Stimulated activated CD4-positive, alpha-beta T cell treated with anti-CD3 and anti-CD28 coated beads, Interleukin-12 subunit alpha, Interleukin-12 subunit beta, amount 100 ng/mL, for 24 hours (primary cell): ENCODE results near the gene LYZL6.
"Not testable (repeated sequence)": the region's sequence is repeated elsewhere in the genome, so short reads cannot be mapped to it uniquely, and the experiment has no call there.

Source experiments
- DNase-seq, 2 experiments: peaks; one replicate each; pipeline ENCODE4 v3.0.0-alpha.2; 2020; ENCODE audit warnings: low read depth in 2 of 2

Gene LYZL6

DNA sequence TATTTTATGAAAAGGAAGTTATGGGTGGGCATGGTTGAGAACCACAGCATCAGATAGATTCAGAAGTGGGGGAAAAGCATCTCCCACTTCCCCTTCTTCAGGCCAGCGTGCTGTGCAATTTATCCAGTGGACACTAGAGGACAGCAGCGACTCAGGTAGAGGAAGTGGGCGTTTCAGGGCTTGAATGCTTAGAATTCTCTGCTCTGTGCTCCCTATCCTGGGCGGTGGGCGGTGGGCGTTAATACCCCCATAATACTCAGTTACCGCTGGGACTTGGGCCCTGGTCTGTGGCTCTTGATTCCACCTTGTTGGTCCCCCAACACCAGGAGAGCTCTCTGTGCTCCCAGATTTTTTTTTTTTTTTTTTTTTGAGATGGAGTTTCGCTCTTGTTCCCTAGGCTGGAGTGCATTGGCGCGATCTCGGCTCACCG, 3.7 kb upstream of the LYZL6 start:
- peak; percentile 12 to 39 for DNase-seq

DNA sequence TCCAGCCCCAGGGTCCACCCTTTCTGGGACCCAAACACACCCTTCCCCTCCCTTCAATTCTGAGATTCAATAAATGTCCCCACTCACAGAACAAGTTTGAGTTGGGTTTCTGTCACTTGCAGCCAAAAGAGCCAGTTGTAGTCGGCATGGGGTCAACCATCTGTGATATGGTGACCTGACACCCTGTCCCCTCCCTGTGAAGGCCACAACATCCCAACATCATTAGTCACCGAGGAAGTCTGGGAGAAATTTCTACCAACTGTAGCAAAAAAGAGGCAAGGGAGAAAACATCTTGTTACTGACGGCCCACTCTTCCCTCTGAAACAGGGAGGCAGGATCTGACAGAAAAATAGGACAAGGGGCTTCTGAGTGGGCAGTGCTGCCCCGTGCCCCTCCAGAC, 638 bp upstream of the LYZL6 start:
- no peak for DNase-seq

DNA sequence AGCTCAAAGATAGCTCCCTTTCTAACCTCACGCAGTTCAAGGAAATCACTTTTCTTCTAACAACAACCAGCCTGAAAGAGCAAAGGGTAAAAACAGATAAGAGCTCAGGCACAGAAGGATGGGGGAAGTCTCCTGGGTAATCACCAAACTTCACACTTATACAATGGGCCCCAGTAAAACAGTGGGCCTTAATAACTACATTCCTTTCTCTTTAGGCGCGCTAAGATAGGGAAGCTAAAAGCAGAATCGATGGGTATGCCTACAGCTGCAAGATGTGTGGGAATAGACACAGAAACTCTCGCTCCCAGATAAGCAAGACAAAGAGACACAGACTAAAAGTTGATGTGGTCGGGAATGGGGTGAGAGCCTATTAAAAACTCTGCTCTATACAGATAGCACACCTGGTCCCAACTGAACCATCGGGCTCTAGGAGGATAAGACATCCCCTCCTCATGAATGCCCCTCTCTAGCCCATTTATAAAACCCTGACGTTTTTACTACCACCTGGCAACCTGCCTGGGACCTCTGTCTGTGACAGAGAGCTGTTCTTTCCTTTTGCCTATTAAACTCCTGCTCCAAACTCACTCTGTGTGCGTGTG, 826 bp downstream of the LYZL6 start:
- DNase-seq, result no peak

DNA sequence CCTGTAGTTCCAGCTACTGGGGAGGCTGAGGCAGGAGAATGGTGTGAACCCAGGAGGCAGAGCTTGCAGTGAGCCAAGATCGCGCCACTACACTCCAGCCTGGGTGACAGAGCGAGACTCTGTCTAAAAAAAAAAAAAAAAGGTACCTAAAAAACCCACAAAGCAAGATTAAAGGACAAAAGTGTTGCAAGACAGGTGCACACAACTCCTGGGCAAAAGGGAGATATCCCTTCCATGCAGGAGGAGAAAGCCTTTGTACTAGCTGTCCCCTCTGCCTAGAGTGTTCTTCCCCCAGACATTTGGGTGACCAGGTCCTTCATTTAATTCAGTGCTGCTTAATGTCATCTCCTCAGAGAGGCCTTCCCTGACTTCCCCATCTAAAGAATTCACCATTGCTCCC, 5.0 kb downstream of the LYZL6 start:
- not testable (repeated sequence) for DNase-seq

DNA sequence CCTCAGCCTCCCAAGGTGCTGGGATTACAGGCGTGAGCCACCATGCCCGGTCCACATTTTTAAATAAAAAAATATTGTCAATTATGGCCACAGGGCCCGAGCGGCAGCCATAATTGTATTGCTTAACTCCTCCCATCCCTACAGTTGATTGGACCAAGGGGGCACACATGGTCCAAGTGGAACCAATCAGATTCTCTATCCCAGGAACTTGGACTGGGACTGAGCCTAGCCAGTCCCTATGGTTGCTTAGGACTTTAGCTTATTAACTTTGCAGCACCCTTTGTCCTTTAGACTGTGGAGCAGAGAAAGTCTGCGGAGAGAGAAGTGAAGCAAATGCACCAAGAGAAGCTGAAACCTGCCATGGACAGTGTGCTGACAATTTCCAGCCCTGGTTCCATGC, 7.5 kb downstream of the LYZL6 start:
- DNase-seq, result no peak

DNA sequence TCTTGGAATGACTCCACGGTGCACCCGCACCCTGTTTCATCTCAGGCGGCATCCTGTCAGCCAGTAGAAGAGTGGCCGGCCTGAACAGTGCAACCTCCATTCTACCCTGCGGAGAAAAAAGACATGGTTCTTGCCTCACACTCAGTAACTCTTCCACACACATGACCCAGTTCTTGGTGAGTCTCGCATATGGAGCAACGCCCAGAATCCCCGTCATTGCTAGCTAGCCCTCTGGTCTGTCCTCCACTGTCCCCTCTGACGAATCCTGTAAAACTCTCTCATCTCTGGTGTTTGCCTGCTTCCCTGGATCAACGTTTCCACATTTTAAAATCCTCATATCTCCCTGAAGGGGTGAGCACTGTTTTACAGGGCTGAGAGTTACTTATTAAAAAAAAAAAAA, 8.8 kb downstream of the LYZL6 start:
- DNase-seq, result no peak

DNA sequence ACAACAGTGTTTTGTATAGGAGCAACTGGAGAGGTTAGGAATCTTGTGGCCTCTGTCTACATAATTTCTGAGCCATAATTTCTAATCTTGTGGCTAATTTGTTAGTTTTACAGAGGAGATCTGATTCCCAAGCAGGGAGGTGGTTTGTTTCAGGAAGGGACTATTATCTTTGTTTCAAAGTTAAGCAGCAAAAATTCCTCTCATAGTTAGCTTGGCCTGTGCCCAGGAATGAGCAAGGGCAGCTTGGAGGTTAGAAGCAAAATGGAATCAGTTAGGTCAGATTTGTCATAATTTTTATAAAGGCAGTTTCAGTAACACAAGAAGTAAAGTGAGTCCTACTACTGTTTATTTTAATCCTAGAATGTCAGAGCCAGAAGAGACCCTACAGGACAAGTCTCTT, 10.9 kb downstream of the LYZL6 start:
- no peak for DNase-seq

DNA sequence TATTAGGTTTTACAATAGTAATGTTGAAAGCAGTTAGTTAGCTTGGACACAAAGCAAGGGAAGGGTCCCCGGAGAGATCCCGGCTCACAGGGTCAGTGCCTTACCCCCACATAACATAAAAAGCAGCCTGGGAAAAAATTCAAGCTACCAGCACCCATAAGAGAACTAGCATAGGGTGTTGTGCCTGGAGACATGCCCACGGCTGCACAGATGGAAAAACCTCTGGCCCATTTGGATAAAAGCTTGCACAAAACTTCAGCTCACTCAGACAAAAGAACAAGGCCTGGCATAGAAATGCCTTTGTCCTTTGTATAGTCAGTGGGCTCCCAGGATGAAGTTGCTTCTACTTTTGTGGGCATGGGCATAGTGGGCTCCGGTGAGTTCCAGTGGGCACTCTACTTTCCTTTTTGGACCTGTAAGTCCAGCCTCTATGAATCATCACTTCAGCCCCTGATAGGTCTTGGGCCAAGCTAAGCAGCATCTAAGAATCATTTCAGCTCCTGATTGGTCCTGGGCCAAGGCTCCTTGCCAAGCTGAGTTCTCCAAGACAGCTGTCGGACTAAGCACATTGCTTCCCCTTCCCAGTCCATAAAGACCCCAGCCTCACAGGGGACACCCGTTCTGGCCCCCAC, 11.6 kb downstream of the LYZL6 start:
- no peak for DNase-seq

DNA sequence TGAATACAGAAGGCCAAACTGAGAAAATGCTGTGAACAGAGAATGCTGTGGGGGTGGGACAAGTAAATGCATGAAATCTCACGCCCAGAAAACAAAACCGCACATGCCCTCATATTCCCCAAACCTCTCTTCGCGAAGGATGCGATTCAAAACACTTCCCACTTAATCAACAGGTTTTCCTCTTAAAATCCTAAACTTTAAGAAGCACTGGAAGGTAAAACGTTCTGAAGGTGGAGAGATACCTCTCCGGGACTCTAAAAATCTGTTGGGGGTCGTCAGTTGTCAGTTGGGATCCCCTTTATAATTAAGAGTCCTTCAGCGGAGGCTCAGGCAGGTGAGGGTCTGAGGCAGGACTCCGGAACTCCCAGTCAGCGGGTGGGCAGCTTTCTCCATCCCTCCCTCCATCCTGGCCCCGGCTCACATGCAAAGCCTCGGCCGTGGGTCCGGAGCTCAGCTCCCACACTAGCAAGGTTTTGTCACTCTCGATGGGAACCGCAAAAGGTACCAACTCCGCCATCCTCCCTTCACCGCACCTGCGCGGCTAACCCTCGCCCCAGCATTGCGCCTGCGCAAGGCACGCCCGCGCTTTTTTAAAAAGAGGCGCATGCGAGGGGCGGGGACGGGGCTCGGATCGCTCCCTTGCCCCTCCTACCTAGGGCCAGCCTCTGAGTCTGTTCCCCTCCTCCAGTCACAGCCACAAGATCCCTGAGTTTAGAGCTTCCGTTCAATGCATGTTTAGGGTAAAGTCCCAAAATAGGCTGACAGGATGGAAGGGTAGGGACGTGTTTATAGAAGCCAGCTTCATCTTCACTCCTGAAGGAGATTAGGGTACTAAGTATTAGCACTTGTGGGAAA, 13.1 kb downstream of the LYZL6 start, which contains the start of gene RDM1:
Gene RDM1, minus strand, starts transcription at position 563 of the 855 bp plus-strand sequence. Its CDS starts 46 bp downstream, at position 517.
- DNase-seq, result peak; percentile 70 to 89

DNA sequence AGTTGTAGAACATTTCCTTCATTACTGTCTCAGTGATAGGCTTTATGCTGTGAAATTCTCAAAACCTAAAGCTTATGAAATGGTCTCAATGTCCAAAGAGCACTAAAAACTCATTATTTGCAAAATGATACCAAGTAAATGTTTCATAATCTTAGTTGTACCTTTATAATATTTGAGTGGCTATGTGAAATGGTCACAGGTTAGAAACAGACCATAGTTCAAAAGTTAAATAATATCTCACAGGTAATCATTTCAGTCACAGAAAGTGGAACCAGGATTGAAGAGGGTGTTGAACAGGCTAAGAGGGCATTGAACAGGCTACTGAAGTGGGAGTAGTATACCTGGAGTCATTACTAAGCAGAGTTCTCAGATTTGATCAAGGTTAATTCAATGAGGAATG, 15.8 kb downstream of the LYZL6 start:
- DNase-seq, result no peak

DNA sequence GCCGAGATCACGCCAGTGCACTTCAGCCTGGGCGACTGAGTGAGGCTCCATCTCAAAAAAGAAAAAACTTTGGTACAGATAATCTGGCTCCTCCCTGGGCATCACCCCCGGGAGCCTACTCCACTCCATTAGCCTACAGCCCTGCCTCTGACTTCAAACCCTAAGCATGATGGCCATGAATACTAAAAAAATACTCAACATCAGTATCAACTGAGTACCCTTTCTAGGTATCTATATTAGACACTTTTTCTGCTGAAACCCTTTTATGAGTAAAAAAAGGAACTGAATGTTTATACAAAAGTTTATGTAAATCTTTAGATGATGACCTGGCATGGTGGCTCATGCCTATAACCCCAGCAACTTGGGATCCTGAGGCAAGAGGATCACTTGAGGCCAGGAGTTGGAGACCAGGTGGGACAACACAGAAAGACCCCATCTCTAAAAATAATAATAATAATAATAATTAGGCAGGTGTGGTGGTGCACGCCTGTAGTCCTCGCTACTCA, 19.9 kb downstream of the LYZL6 start:
- DNase-seq, result no peak

DNA sequence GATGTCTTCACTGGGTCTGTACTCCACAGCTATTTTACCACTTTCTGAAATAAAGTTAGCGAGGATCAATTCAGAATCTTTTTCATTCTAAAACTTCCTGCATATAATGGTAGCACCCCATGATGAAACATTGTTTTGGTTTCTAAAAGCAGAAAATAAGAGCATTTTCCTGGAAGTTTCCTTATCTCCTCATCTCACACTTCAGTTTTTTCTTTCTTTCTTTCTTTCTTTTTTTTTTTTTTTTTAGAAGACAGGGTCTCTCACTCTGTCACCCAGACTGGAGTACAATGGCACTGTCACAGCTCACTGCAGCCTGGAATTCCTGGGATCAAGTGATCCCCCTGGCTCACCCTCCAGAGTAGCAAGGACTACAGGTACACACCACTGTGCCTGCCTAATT, 23.3 kb downstream of the LYZL6 start:
- DNase-seq, result no peak

DNA sequence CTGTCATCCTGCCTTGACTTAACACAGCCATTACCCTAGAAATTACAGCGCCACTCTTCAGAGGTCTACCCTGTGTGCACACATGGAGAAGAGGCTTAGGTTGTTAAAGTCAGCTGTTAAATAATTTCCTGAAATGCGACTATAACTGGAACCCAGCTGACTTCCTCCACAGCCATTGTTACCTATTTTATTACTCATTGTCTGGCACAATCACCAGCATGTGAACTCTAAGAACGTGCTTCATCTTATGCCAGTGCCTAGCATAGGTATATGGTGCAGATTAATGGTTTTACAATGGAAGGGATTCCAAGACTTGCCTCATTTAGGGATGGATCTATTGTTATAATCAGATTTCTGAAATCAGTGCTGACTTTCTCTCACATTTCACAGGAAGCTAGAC, 24.8 kb downstream of the LYZL6 start:
- no peak for DNase-seq

DNA sequence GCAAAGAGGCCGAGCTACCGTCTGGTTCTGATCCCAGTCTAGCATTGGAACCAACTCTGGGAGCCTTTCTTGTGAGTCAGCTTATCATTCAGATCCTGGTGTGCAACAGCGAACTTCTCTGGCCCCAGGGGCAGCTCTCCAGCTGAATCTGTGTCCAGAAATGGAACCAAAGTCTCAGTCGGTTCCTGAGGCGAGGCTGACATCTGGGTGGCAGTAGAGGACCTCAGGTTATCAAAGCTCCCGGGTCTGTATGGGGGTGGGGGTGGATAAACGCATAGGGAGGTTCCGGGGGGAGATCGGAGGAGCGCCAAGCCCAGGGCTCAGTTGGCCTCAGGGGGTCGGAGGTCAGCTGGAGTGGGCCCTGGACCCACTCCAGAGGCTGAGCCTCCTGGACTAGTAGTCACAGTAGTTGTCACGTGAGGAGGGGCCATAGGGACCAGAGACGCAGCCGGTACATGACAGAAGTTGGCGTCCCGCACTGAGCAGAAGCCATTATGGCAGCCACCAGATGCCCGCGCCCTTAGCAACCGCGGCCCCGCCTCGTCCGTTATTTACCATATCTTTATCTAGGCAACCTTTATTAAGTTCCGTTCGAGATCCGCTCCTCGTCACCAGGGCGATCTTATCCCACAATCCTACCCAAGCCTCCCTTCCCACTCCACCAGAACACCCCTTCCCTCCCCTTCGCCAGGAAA, 25.8 kb downstream of the LYZL6 start:
- DNase-seq, result no peak

DNA sequence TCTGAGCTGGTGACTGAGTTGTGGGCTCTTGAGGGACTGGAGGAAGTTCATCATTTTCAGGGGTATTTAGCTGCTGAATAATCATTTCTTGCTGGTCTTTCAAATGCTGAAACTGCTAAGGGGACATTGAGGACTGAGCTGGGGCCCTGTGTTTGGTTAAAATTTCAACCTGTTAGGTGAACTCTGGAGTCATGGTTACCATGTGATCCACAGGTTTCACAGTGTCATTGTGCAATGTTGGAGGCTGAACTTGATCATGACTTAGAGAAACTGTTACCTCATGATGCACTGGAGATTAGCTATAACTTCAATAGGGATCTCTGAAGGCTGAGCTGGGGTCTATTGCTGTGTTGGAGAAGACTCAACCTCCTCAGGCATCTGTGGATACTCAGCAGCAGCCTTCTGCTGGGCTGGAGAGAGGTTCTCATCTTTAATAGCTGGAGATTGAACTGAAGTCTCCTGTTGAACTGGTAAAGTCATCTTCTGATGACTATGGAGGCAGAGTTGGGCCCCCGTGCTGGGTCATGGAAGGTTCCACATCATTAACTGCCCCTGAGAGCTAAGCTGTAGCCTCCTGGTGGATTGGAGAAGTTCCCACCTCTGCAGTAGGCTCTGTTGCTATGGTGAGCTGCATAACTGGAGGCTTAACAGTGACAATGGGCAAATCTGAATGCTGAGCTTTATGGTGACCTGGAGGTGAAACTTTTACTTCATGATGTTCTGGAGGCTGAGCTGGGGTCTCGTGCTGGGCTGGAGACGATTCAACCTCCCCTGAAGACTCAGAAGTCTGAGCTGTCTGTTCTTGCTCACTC, 28.2 kb downstream of the LYZL6 start:
- DNase-seq, result no peak

DNA sequence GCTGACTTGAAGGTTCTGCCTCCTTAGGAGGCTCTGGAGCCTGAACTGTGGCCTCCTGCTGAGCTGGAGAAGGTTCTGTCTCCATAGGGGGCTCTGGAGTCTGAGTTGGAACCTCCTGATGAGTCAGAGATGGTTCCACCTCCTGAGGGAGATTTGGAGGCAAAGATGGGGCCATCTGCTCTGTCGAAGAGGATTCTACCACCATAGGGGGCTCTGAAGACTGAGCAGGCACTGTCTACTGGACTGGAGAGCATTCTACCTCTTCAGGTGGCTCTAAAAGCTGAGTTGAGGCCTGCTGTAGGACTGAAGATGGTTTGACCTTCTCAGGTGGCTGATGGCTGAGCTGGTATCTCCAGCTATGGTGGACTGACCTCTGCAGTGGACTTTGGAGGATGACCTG, 29.2 kb downstream of the LYZL6 start:
- DNase-seq, result no peak

DNA sequence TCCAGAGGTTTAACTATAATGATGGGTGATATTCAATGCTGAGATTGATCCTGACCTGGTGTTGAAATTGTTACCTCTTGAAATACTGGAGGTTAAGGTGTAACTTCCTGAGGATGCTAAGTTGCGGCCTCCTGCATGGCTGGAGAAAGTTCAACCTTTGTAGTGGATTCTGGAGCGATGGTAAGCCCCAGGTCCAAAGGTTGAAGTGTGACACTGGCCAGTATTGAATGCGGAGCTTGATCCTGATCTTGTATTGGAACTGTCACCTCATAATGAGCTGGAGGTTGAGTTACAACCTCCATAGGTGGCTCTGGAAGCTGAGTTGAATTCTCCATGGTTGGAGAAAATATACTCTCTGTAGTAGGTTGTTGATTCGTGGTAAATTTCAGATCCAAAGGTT, 29.9 kb downstream of the LYZL6 start:
- DNase-seq, result no peak

DNA sequence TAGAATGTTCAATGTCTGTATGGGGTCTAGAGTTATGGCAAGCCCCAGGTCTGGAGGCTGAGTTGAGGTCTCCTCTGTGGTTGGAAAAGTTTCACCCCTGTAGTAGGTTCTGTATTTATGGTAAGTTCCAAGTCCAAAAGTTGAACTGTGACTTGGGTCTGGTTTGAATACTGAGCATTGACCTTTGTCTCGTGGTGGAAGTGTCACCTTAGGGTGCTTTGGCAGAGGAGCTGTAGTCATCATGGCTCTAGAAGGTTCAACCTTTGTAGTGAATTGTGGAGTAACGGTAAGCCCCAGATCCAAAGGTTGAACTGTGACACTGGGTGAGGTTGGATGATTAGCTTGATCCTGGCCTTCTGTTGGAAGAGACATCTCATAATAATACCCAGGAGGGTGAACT, 30.6 kb downstream of the LYZL6 start:
- no peak for DNase-seq

DNA sequence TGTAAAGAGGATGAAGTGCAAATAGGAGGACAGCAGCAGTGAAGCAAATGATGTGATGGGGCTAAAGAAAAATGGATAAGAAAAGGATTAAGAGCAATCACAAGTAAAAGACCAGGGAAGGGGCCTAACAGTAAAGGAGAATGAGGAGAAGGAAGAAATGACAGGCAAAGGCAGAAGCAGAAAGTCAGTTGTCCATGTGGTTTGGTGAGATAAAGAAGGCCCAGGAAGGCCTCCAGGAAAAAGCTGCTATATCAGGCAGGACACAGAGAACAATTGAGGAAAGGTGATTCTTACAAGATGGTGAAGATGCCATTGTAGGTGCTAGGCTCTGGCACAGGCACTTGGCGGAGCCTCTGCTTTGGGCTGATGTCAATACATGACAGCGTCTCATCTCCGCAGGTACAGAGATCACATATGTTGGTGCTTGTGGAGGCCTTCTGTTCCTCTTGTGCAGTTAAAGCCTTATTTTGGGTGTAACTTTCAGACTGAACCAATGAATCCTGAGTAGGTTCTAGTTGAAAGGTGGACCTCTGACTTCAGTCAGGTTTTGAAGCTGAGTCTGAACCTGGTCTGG, 31.1 kb downstream of the LYZL6 start:
- no peak for DNase-seq

DNA sequence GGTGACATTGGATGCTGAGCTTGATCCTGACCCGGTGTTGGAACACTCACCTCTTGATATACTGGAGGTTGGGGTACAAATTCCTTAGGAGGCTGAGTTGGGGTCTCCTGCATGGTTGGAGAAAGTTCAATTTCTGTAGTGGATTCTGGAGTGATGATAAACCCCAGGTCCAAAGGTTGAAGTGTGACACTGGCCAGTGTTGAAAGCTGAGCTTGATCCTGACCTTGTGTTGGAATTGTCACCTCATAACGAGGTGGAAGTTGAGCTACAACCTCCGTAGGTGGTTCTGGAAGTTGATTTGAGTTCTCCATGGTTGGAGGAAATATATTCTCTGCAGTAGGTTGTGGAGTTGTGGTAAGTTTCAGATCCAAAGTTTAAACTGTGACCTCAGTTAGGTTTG, 34.1 kb downstream of the LYZL6 start:
- no peak for DNase-seq

DNA sequence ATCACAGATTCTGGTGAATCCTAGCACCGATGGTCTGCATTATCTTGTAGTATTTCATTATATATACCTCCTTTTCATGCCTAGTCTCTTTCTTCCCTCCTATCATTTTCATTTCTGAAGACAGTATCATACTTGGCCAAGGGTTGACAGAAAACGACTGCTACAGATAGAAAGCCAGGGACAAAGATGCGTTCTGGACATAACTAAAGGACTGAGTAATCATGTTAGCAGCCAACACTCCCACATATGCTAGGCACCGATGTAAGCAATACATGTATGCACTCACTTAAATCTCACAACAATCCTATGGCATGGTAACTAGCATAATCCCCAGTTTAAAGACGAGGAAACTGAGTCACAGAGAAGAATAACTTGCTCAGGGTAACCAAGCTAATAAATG, 35.8 kb downstream of the LYZL6 start:
- DNase-seq, result no peak
